K562 (cell line): ENCODE measurements around the gene MYO1A. TPM values are rescaled to one million over a fixed set of nuclear protein-coding genes. Genes with fewer than 3 reads are reported as not detected.

Source experiments
- ATAC-seq: fragments of 200-7000 bp; cut with Tn5 transposase; 3 replicates; pipeline ENCODE4 v1.9.1; 2020; ENCODE audit warnings: moderate library complexity
- BruUV-seq: library from RNA; stranded (reverse); fragments of 400-500 nt; replicated peaks from 2 replicates; lab custom pipeline; 2021; lab: Mats Ljungman, UMichigan
- CTCF ChIA-PET: fragments of 300-600 bp; formaldehyde crosslinking; extraction: SDS; loops from one replicate; lab custom pipeline; 2021; ENCODE audit warnings: low intra/inter-chr PET ratio; lab: Yijun Ruan, JAX
- POLR2A ChIA-PET: fragments of 300-600, 350-650 bp; sonication (Branson Sonifier 250); formaldehyde crosslinking; extraction: SDS; loops from one replicate; lab custom pipeline; 2021; ENCODE audit warnings: antibody characterized with exemption, inconsistent platforms; lab: Yijun Ruan, JAX
- DNase-seq, 4 experiments: peaks; one replicate each; pipeline versions ENCODE4 v3.0.0 to v3.0.0-alpha.2; 2011 to 2018; ENCODE audit warnings: low spot score in 3 of 4, mixed read lengths in 3 of 4; ENCODE audit errors: extremely low read depth in 1 of 4
- FAIRE-seq: peaks from 2 replicates; lab custom pipeline; 2011; peaks lifted over from hg19 to GRCh38; lab: Jason Lieb, UNC
- H2AFZ ChIP-seq: 2 replicates; pipeline ENCODE4 v1.6.0; 2011; ENCODE audit warnings: low read depth, low read length, control low read depth, inconsistent platforms
- H3K27ac ChIP-seq: fragments of 200-600 bp; 3 replicates; pipeline ENCODE4 v1.8.0; 2011; ENCODE audit warnings: low read depth, mild to moderate bottlenecking, control low read depth, inconsistent platforms, low read length, moderate library complexity, mixed read lengths; ENCODE audit errors: extremely low read depth
- H3K27me3 ChIP-seq, 2 experiments: fragments of 300-600 bp in 1 of 2; 2 replicates in 1 of 2; 3 replicates in 1 of 2; pipeline versions ENCODE4 v1.6.0 to v1.8.0; 2011; ENCODE audit warnings: inconsistent platforms in 2 of 2, low read length in 2 of 2, mild to moderate bottlenecking in 1 of 2, mixed read lengths in 1 of 2, moderate library complexity in 1 of 2; ENCODE audit not compliant: control insufficient read depth in 2 of 2, insufficient read depth in 2 of 2
- H3K36me3 ChIP-seq: fragments of 300-600 bp; 3 replicates; pipeline ENCODE4 v1.8.0; 2011; ENCODE audit warnings: mild to moderate bottlenecking, low read length, inconsistent platforms; ENCODE audit not compliant: control insufficient read depth, insufficient read depth
- H3K4me1 ChIP-seq, 2 experiments: fragments of 200-600 bp in 1 of 2; replicated peaks in 1 of 2; 2 replicates in 1 of 2; 3 replicates in 1 of 2; pipeline versions ENCODE4 v1.5.1 to v1.8.0; 2011; ENCODE audit warnings: inconsistent platforms in 2 of 2, low read length in 2 of 2, mild to moderate bottlenecking in 1 of 2, mixed read lengths in 1 of 2, moderate library complexity in 1 of 2; ENCODE audit not compliant: control insufficient read depth in 2 of 2, insufficient read depth in 2 of 2
- H3K4me2 ChIP-seq: 2 replicates; pipeline ENCODE4 v1.6.1; 2011; ENCODE audit warnings: low read length, control low read depth, inconsistent platforms, mixed read lengths; ENCODE audit not compliant: insufficient read depth
- H3K4me3 ChIP-seq: fragments of 200-600 bp; sonication (generic), shearing (Covaris generic); 2 replicates; pipeline ENCODE4 v1.5.1; 2016; ENCODE audit warnings: control low read depth, inconsistent platforms
- H3K79me2 ChIP-seq: fragments of 200-600 bp; 3 replicates; pipeline ENCODE4 v1.8.0; 2011; ENCODE audit warnings: low read length, inconsistent platforms; ENCODE audit not compliant: control insufficient read depth, insufficient read depth
- H3K9ac ChIP-seq, 2 experiments: 2 replicates each; pipeline versions ENCODE4 v1.6.0 to v1.6.1; 2011; ENCODE audit warnings: low read depth in 2 of 2, low read length in 2 of 2, control low read depth in 1 of 2, inconsistent platforms in 1 of 2, mild to moderate bottlenecking in 1 of 2, mixed read lengths in 1 of 2; ENCODE audit not compliant: insufficient read depth in 1 of 2
- H3K9me1 ChIP-seq: one replicate; pipeline ENCODE4 v1.6.0; 2011; ENCODE audit warnings: inconsistent platforms, mild to moderate bottlenecking, low read length, moderate library complexity; ENCODE audit not compliant: control insufficient read depth, insufficient read depth
- H3K9me3 ChIP-seq: replicated peaks from 2 replicates; pipeline ENCODE4 v1.5.1; 2011; ENCODE audit warnings: low read depth, low read length, inconsistent platforms; ENCODE audit not compliant: control insufficient read depth, insufficient read depth
- H4K20me1 ChIP-seq: replicated peaks from 2 replicates; pipeline ENCODE4 v1.6.1; 2011; ENCODE audit warnings: low read length, inconsistent platforms, mixed read lengths; ENCODE audit not compliant: control insufficient read depth, insufficient read depth
- FOXP1 ChIP-seq: sonication (generic); formaldehyde crosslinking; IDR thresholded peaks from 2 replicates; pipeline ENCODE4 v1.8.0; 2022; ENCODE audit warnings: mild to moderate bottlenecking, missing genetic modification reagents
- MED1 ChIP-seq: sonication (generic); formaldehyde crosslinking; IDR thresholded peaks from 2 replicates; pipeline ENCODE4 v1.8.1; 2023; ENCODE audit warnings: missing genetic modification reagents, borderline replicate concordance
- NFYB ChIP-seq: IDR thresholded peaks from 2 replicates; pipeline ENCODE4 v1.6.1; 2011; ENCODE audit warnings: mild to moderate bottlenecking, moderate library complexity; ENCODE audit not compliant: insufficient read length; ENCODE audit errors: extremely low read depth
- POLR2AphosphoS5 ChIP-seq: IDR thresholded peaks from 2 replicates; pipeline ENCODE4 v1.6.1; 2011; ENCODE audit warnings: mild to moderate bottlenecking, low read depth, low read length, moderate library complexity; ENCODE audit not compliant: control insufficient read depth, insufficient read depth
- YY1 ChIP-seq, 3 experiments: IDR thresholded peaks; 2 replicates each; pipeline ENCODE4 v1.6.1; 2011; ENCODE audit warnings: low read length in 2 of 3, mild to moderate bottlenecking in 2 of 3, moderate library complexity in 2 of 3, borderline replicate concordance in 1 of 3, control low read depth in 1 of 3, low read depth in 1 of 3; ENCODE audit not compliant: insufficient read depth in 3 of 3, insufficient replicate concordance in 2 of 3, control insufficient read depth in 1 of 3, insufficient read length in 1 of 3; ENCODE audit errors: extremely low read depth in 1 of 3
- ZNF318 ChIP-seq, 2 experiments: fragments of 450-650 bp; IDR thresholded peaks; 2 replicates each; pipeline ENCODE4 v1.6.1; 2016; ENCODE audit warnings: mild to moderate bottlenecking in 2 of 2, borderline replicate concordance in 1 of 2, low read depth in 1 of 2, moderate library complexity in 1 of 2
- ZNF740 ChIP-seq, 3 experiments: fragments of 200-800 bp in 1 of 3; sonication (Bioruptor generic) in 1 of 3; sonication (generic) in 1 of 3; formaldehyde crosslinking in 1 of 3; IDR thresholded peaks; 2 replicates each; pipeline versions ENCODE4 v1.6.1 to v1.8.0; 2016 to 2022; ENCODE audit warnings: mild to moderate bottlenecking in 2 of 3, missing compliant biosample characterization in 2 of 3, missing genetic modification characterization in 2 of 3, missing genetic modification reagents in 1 of 3
- ZNF76 ChIP-seq: fragments of 250-450 bp; sonication (Bioruptor Pico); IDR thresholded peaks from 2 replicates; pipeline ENCODE4 v1.4.0; 2020; ENCODE audit warnings: mild to moderate bottlenecking, moderate library complexity, borderline replicate concordance
- WGBS: fragments of 100-300 bp; shearing (Covaris generic); methylation state at CpG from one replicate; pipeline ENCODE4 v1.1.6; 2016; ENCODE audit warnings: low coverage, mixed read lengths; ENCODE audit not compliant: insufficient coverage; ENCODE audit errors: missing lambda C conversion rate; 5-methylcytosine and 5-hydroxymethylcytosine counted together
- in situ Hi-C: fragments of 300-500 bp; cut with MboI; formaldehyde crosslinking; loops from 4 replicates; pipeline ENCODE4 v1.15.0; 2018; ENCODE audit warnings: inconsistent platforms, mixed read lengths
- intact Hi-C: fragments of 100-400 bp; cut with micrococcal nuclease; formaldehyde crosslinking; loops from 2 replicates; pipeline ENCODE4 v1.14.2; 2022
- polyA plus RNA-seq, 8 experiments: library from polyadenylated mRNA; depleted of rRNA in 4 of 8; stranded (reverse) in 5 of 8; unstranded in 3 of 8; fragments of >200 nt; fragmentation: Nextera tagmentation in 2 of 8; fragmentation: Illumina TruSeq in 1 of 8; extraction: Ambion mirVana in 2 of 8; extraction: Trizol in 1 of 8; gene quantifications; 2 replicates each; pipeline versions ENCODE4 v1.2.1 to v1.2.3, GENCODE V29; 2011 to 2014; ENCODE audit warnings: inconsistent platforms in 1 of 8, missing spikeins in 1 of 8
- total RNA-seq, 7 experiments: library from RNA; depleted of rRNA in 6 of 7; stranded (reverse); fragments of >200 nt in 6 of 7; fragmentation: Illumina TruSeq in 2 of 7; extraction: Trizol in 2 of 7; gene quantifications; 2 replicates each; pipeline versions ENCODE4 v1.2.1 to v1.2.3, GENCODE V29; 2011 to 2021; ENCODE audit warnings: low replicate concordance in 1 of 7

MYO1A gene
- total and polyA plus RNA-seq, 9 of the 15 experiments (the other 6 are each of a cell fraction or from before 2014, with no cell fraction given): 0.03 to 0.29 (median 0.14) TPM; not detected in 2

DNA sequence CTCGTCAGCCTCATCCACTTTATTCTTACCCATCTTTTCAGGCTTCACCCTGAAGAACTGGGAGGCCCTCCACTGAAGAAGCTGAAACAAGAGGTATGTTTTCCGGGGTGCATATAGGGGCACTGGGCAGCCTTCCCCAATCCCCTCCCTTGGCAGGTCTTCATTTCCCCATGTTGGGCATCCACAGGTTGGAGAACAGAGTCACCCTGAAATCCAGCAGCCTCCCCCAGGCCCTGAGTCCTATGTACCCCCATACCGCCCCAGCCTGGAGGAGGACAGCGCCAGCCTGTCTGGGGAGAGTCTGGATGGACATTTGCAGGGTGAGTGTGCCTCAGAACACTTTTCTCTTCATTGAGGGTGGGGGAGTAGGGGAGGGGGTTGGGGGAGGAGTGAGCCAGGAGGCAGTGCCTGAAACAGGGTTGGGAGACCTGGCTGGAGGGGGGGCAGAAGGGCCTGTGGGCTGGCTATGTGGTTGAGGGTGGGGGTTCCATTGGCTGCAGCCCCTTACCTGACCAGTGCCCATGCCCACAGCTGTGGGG, 43.0 kb upstream of the MYO1A start (continued):
- TF ChIP-seq ZNF740 (CRISPR knock-in tag; IDR thresholded peaks at IDR 0.05) (no peak), ZNF740 (tag; IDR thresholded peaks at IDR 0.05) (no peak)

DNA sequence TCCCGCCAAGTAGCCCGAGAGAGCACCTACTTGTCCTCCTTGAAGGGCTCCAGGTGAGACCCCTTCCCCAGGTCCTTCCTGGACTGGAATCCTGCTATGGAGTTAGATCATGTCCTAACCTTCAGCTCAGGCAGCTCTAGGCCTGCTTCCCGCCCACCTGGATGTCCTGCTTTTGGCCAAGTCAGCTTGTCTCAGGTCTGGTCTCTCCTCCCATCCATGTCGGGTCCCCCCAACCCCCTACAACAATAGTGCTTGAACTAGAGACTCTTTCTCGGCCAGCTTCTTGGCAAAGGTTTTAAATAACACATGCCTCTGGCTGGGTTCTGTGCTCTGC, 42.6 kb upstream of the MYO1A start:
- ChIA-PET POLR2A (interaction anchor here (0.6 to 6.0 kb wide), 7 partner anchors 9 to 134 kb away, joined by 3 to 44 read pairs (median 4); partner anchors contain the start of genes NEMP1 and STAT6), CTCF (interaction anchor here (3.0 kb wide), 1 partner anchor 23 kb away, joined by 27 read pairs; no protein-coding TSS in a partner anchor)
- Histone ChIP-seq H3K9ac (peak overlapping the region in 1 of 2 experiments; percentile 37; a peak in 1 of 4 replicates), H2AFZ (no peak overlapping the region), H3K9me3 (no peaks in the 10 kb centered on the region), H3K4me2 (no peak overlapping the region; the same call in 1 of the 2 replicates), H3K27ac (no peak overlapping the region; the same call in 2 of the 3 replicates), H4K20me1 (peaks cover 5% of the 10 kb centered on the region), H3K9me1 (no peaks in the 10 kb centered on the region), H3K4me1 (peaks cover 37 to 73% of the 10 kb centered on the region in 2 experiments), H3K79me2 (peaks cover 38% of the 10 kb centered on the region), H3K4me3 (no peak overlapping the region), H3K36me3 (peaks cover 66% of the 10 kb centered on the region), H3K27me3 (no peaks in the 10 kb centered on the region; a peak in 1 of 5 replicates)
- TF ChIP-seq MED1 (CRISPR knock-in tag): no peak
- TF ChIP-seq FOXP1 (CRISPR knock-in tag): no peak
- no peak for TF ChIP-seq YY1 (IDR thresholded peaks at IDR 0.05; ENCODE audit: borderline replicate concordance in 1 of 3, control insufficient read depth in 1 of 3, extremely low read depth in 1 of 3, insufficient read depth in 3 of 3, insufficient read length in 1 of 3, insufficient replicate concordance in 2 of 3, low read depth in 1 of 3, low read length in 2 of 3)
- no peak for TF ChIP-seq ZNF318 (IDR thresholded peaks at IDR 0.05; ENCODE audit: borderline replicate concordance in 1 of 2, low read depth in 1 of 2)
- no peak for TF ChIP-seq ZNF76 (CRISPR knock-in tag)
- TF ChIP-seq NFYB: no peak
- 0 out of 2 replicates have a peak, but pooled peaks have one; percentile 23 for TF ChIP-seq POLR2AphosphoS5
- ATAC-seq: no peak
- FAIRE-seq: no peak
- no peak for DNase-seq
- 98% methylated on average over 4 of the region's 5 CpGs for WGBS
- intact Hi-C loops (no loop called here), in situ Hi-C loops (no loop called here)
- BruUV-seq: no TSS peak
